Adrenal gland (tissue), 5 donors: ENCODE measurements around the gene SULT1A2.

Experiments used
- CTCF ChIP-seq, 6 experiments: fragments of 450-650 bp in 4 of 6; fragments of 200-600 bp in 2 of 6; sonication (generic) in 1 of 6; IDR thresholded peaks; 1 replicate in 5 of 6; 2 replicates in 1 of 6; pipeline versions ENCODE4 v1.5.1 to v1.8.0; 2016 to 2021; ENCODE audit warnings: antibody characterized with exemption in 6 of 6, mild to moderate bottlenecking in 2 of 6, moderate library complexity in 1 of 6
- POLR2A ChIP-seq, 2 donors: fragments of 450-650 bp; IDR thresholded peaks; one replicate each; pipeline ENCODE4 v1.6.1; 2017; ENCODE audit warnings: antibody characterized with exemption in 2 of 2, mild to moderate bottlenecking in 2 of 2, moderate library complexity in 1 of 2
- donor health status: DM: no; HTN: no; CAD: no.

DNA sequence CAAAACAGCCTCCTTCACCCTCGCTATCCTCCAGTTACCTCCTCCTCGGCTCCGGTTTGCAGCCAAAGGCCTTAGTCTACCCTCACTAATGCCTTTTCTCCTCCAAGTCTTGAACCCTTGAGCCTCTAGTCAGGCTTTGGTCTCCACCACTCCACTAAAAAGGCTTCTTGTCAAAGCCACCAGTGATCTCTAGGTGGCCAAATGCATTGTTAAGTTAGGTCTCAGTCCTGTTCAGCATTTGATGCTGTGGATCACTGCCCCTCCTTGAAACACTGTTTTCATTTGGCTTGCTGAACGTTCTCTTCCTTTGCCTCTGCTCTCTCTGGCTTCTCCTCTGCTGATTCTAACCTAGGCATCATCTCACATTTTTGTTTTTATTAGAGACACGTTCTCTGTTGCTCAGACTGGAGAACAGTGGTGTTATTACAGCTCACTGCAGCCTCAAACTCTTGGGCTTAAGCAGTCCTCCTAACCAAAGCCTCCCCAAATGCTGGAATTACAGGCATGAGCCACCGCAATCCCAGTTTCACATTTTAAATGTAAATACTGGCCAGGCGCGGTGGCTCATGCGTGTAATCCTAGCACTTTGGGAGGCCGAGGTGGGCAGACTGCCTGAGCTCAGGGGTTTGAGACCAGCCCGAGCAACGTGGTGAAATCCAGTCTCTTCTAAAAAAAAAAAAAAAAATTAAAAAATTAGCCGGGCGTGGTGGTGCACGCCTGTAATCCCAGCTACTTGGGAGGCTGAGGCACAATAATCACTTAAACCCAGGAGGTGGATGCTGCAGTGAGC is 42.0 kb downstream of the SULT1A2 start:
- TF ChIP-seq CTCF (IDR thresholded peaks at IDR 0.05) (no peak), POLR2A (IDR thresholded peaks at IDR 0.05) (no peak)
